ENCODE measurements around the gene ZSCAN1. TPM values are rescaled to one million over a fixed set of nuclear protein-coding genes. Genes with fewer than 3 reads are reported as not detected.

The ZSCAN1 gene
- total and polyA plus RNA-seq, 10 of the 15 experiments (the other 5 are each of a cell fraction or from before 2014, with no cell fraction given), result not detected

DNA sequence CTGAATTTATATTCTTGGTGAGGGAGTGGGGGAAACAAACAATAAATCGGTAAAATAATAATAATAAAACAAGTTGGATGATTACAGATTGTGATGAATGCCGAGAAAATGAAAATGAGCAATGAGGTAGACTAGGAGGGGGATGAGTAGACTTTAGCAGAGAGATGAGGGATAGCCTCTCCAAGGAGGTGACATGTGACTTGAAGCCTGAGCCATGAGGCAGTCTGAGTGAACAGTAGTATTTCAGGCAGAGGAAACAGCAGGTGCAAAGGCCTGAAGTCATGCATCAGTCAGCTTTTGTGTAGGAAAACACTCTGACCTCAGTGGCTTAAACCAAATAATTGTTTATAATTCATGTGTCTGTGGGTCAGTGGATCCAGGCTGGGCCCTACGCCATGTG is 29.9 kb downstream of the ZSCAN1 start:
- ChIA-PET POLR2A (no interaction called here), SMC1A (ENCODE audit: uncharacterized antibody, unreplicated experiment) (no interaction called here), CTCF (no interaction called here), RAD21 (ENCODE audit: unreplicated experiment) (no interaction called here)
- Histone ChIP-seq H3K36me3 (ENCODE audit: control insufficient read depth in 2 of 2, insufficient read depth in 2 of 2, low read length in 1 of 2) (no peaks in the 10 kb centered on the region), H3K9me3 (replicated peaks; ENCODE audit: control insufficient read depth, insufficient read depth, low read length) (peaks cover 12% of the 10 kb centered on the region; the same call in 2 of the 3 replicates), H3K4me1 (ENCODE audit: control insufficient read depth, insufficient read depth, low read length) (no peaks in the 10 kb centered on the region), H3K79me2 (ENCODE audit: control insufficient read depth, insufficient read depth, low read length) (no peaks in the 10 kb centered on the region), H4K20me1 (ENCODE audit: control insufficient read depth, insufficient read depth) (no peaks in the 10 kb centered on the region), H2AFZ (ENCODE audit: control insufficient read depth, low read depth, low read length) (no peak overlapping the region), H3K4me3 (no peak overlapping the region), H3K9ac (ENCODE audit: control insufficient read depth, insufficient read depth, low read length) (no peak overlapping the region), H3K27me3 (replicated peaks in 1 of 2; ENCODE audit: control insufficient read depth in 2 of 2, insufficient read depth in 2 of 2, low read length in 1 of 2) (no peaks in the 10 kb centered on the region), H3K4me2 (ENCODE audit: control insufficient read depth, insufficient read depth) (no peak overlapping the region), H3K27ac (ENCODE audit: control insufficient read depth, insufficient read depth) (no peak overlapping the region)
- WGBS (ENCODE audit: insufficient coverage, insufficient replicate concordance, low lambda C conversion rate, missing lambda C conversion rate), result 19% methylated on average over 3 of the region's 3 CpGs
- intact Hi-C loops (cut with micrococcal nuclease; ENCODE audit: unreplicated experiment) (no loop called here), in situ Hi-C loops (cut with MboI) (no loop called here)
- TF ChIP-seq ATF7 (IDR thresholded peaks at IDR 0.05; ENCODE audit: low read depth) (no peak), RB1 (IDR thresholded peaks at IDR 0.05; ENCODE audit: borderline replicate concordance) (no peak), RAD21 (IDR thresholded peaks at IDR 0.05; ENCODE audit: insufficient read depth, low read depth, low read length) (no peak), MEF2B (IDR thresholded peaks at IDR 0.05; ENCODE audit: partially characterized antibody, poor library complexity, severe bottlenecking) (no peak), ZSCAN29 (IDR thresholded peaks at IDR 0.05) (no peak), KLF5 (IDR thresholded peaks at IDR 0.05; ENCODE audit: partially characterized antibody) (no peak)
- TF ChIP-seq, protein P1, sequence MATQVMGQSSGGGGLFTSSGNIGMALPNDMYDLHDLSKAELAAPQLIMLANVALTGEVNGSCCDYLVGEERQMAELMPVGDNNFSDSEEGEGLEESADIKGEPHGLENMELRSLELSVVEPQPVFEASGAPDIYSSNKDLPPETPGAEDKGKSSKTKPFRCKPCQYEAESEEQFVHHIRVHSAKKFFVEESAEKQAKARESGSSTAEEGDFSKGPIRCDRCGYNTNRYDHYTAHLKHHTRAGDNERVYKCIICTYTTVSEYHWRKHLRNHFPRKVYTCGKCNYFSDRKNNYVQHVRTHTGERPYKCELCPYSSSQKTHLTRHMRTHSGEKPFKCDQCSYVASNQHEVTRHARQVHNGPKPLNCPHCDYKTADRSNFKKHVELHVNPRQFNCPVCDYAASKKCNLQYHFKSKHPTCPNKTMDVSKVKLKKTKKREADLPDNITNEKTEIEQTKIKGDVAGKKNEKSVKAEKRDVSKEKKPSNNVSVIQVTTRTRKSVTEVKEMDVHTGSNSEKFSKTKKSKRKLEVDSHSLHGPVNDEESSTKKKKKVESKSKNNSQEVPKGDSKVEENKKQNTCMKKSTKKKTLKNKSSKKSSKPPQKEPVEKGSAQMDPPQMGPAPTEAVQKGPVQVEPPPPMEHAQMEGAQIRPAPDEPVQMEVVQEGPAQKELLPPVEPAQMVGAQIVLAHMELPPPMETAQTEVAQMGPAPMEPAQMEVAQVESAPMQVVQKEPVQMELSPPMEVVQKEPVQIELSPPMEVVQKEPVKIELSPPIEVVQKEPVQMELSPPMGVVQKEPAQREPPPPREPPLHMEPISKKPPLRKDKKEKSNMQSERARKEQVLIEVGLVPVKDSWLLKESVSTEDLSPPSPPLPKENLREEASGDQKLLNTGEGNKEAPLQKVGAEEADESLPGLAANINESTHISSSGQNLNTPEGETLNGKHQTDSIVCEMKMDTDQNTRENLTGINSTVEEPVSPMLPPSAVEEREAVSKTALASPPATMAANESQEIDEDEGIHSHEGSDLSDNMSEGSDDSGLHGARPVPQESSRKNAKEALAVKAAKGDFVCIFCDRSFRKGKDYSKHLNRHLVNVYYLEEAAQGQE (IDR thresholded peaks at IDR 0.05; ENCODE audit: low read depth, low read length), result no peak
- TF ChIP-seq, protein P2, sequence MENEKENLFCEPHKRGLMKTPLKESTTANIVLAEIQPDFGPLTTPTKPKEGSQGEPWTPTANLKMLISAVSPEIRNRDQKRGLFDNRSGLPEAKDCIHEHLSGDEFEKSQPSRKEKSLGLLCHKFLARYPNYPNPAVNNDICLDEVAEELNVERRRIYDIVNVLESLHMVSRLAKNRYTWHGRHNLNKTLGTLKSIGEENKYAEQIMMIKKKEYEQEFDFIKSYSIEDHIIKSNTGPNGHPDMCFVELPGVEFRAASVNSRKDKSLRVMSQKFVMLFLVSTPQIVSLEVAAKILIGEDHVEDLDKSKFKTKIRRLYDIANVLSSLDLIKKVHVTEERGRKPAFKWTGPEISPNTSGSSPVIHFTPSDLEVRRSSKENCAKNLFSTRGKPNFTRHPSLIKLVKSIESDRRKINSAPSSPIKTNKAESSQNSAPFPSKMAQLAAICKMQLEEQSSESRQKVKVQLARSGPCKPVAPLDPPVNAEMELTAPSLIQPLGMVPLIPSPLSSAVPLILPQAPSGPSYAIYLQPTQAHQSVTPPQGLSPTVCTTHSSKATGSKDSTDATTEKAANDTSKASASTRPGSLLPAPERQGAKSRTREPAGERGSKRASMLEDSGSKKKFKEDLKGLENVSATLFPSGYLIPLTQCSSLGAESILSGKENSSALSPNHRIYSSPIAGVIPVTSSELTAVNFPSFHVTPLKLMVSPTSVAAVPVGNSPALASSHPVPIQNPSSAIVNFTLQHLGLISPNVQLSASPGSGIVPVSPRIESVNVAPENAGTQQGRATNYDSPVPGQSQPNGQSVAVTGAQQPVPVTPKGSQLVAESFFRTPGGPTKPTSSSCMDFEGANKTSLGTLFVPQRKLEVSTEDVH (IDR thresholded peaks at IDR 0.05; ENCODE audit: low read depth, partially characterized antibody), result no peak
- BruUV-seq (replicated peaks), result no TSS peak
- ATAC-seq (no peak), DNase-seq (ENCODE audit: low read depth, low spot score) (no peak), FAIRE-seq (no peak)

All from GM12878 (cell line).